Adipocyte (in vitro differentiated cells): ENCODE data around the gene AGRN.

Experiments
- DNase-seq: peaks from one replicate; pipeline ENCODE4 v3.0.0-alpha.2; 2015; ENCODE audit warnings: low read depth
- H3K27me3 ChIP-seq: replicated peaks from 2 replicates; pipeline ENCODE4 v1.7.0; 2013; ENCODE audit warnings: mild to moderate bottlenecking, low read length, moderate library complexity; ENCODE audit not compliant: control insufficient read depth, insufficient read depth
- H3K36me3 ChIP-seq: 2 replicates; pipeline ENCODE4 v1.7.0; 2013; ENCODE audit warnings: low read length, mild to moderate bottlenecking, moderate library complexity; ENCODE audit not compliant: control insufficient read depth, insufficient read depth, severe bottlenecking
- H3K4me1 ChIP-seq: 2 replicates; pipeline ENCODE4 v1.7.0; 2013; ENCODE audit warnings: mild to moderate bottlenecking, low read length, moderate library complexity; ENCODE audit not compliant: control insufficient read depth, insufficient read depth
- H3K4me3 ChIP-seq: 2 replicates; pipeline ENCODE4 v1.7.0; 2013; ENCODE audit warnings: mild to moderate bottlenecking, low read length, moderate library complexity
- H3K9ac ChIP-seq: 2 replicates; pipeline ENCODE4 v1.7.0; 2013; ENCODE audit warnings: mild to moderate bottlenecking, low read length, moderate library complexity
- H3K9me3 ChIP-seq: 2 replicates; pipeline ENCODE4 v1.7.0; 2013; ENCODE audit warnings: mild to moderate bottlenecking, low read length, moderate library complexity; ENCODE audit not compliant: control insufficient read depth

AGRN gene

GRCh38 chr1:1084372-1085170, 64.7 kb downstream of the AGRN start:
- H3K4me1 ChIP-seq, result peaks cover 8% of the 10 kb centered on the region
- H3K27me3 ChIP-seq, result no peaks in the 10 kb centered on the region
- no peak overlapping the region for H3K4me3 ChIP-seq
- H3K36me3 ChIP-seq, result no peaks in the 10 kb centered on the region
- no peak overlapping the region for H3K9ac ChIP-seq
- DNase-seq, result no peak
- H3K9me3 ChIP-seq, result no peaks in the 10 kb centered on the region

GRCh38 chr1:1085171-1085841, 65.4 kb downstream of the AGRN start:
- H3K9me3 ChIP-seq, result no peaks in the 10 kb centered on the region
- DNase-seq, result no peak
- no peak overlapping the region for H3K9ac ChIP-seq
- no peaks in the 10 kb centered on the region for H3K27me3 ChIP-seq
- no peak overlapping the region for H3K4me3 ChIP-seq
- H3K4me1 ChIP-seq, result peaks cover 1% of the 10 kb centered on the region
- H3K36me3 ChIP-seq, result no peaks in the 10 kb centered on the region

GRCh38 chr1:1085911-1086841, 66.3 kb downstream of the AGRN start:
- Histone ChIP-seq H3K4me3 (no peak overlapping the region), H3K27me3 (no peaks in the 10 kb centered on the region), H3K9ac (no peak overlapping the region), H3K9me3 (no peaks in the 10 kb centered on the region), H3K4me1 (no peaks in the 10 kb centered on the region), H3K36me3 (no peaks in the 10 kb centered on the region)
- DNase-seq, result no peak

GRCh38 chr1:1086911-1087341, 67.0 kb downstream of the AGRN start:
- Histone ChIP-seq H3K36me3 (no peaks in the 10 kb centered on the region), H3K4me1 (no peaks in the 10 kb centered on the region), H3K4me3 (no peak overlapping the region), H3K9ac (no peak overlapping the region), H3K9me3 (no peaks in the 10 kb centered on the region), H3K27me3 (no peaks in the 10 kb centered on the region)
- no peak for DNase-seq

- H3K36me3 ChIP-seq, result no peaks in the 10 kb centered on the region
- H3K27me3 ChIP-seq, result no peaks in the 10 kb centered on the region
- H3K9me3 ChIP-seq, result no peaks in the 10 kb centered on the region
- DNase-seq, result no peak
- no peak overlapping the region for H3K9ac ChIP-seq
- H3K4me1 ChIP-seq, result no peaks in the 10 kb centered on the region
- H3K4me3 ChIP-seq, result no peak overlapping the region
Observed at GRCh38 chr1:1087351-1088028, 67.6 kb downstream of the AGRN start.

- no peak overlapping the region for H3K4me3 ChIP-seq
- H3K36me3 ChIP-seq, result no peaks in the 10 kb centered on the region
- H3K27me3 ChIP-seq, result no peaks in the 10 kb centered on the region
- H3K4me1 ChIP-seq, result no peaks in the 10 kb centered on the region
- no peak overlapping the region for H3K9ac ChIP-seq
- DNase-seq, result no peak
- no peaks in the 10 kb centered on the region for H3K9me3 ChIP-seq
Observed at GRCh38 chr1:1088029-1088800, 68.3 kb downstream of the AGRN start.

GRCh38 chr1:1088801-1089680, 69.1 kb downstream of the AGRN start:
- no peak overlapping the region for H3K4me3 ChIP-seq
- no peak for DNase-seq
- no peaks in the 10 kb centered on the region for H3K4me1 ChIP-seq
- H3K36me3 ChIP-seq, result no peaks in the 10 kb centered on the region
- no peak overlapping the region for H3K9ac ChIP-seq
- H3K9me3 ChIP-seq, result no peaks in the 10 kb centered on the region
- no peaks in the 10 kb centered on the region for H3K27me3 ChIP-seq

GRCh38 chr1:1089731-1090423, 70.0 kb downstream of the AGRN start:
- DNase-seq, result no peak
- no peaks in the 10 kb centered on the region for H3K36me3 ChIP-seq
- H3K4me1 ChIP-seq, result no peaks in the 10 kb centered on the region
- H3K9ac ChIP-seq, result no peak overlapping the region
- no peaks in the 10 kb centered on the region for H3K27me3 ChIP-seq
- H3K4me3 ChIP-seq, result no peak overlapping the region
- H3K9me3 ChIP-seq, result no peaks in the 10 kb centered on the region

GRCh38 chr1:1090424-1091343, 70.8 kb downstream of the AGRN start:
- no peaks in the 10 kb centered on the region for H3K36me3 ChIP-seq

More at GRCh38 chr1:1090424-1091343, 70.8 kb downstream of the AGRN start:
- H3K4me3 ChIP-seq, result no peak overlapping the region
- no peaks in the 10 kb centered on the region for H3K9me3 ChIP-seq
- H3K4me1 ChIP-seq, result no peaks in the 10 kb centered on the region
- no peaks in the 10 kb centered on the region for H3K27me3 ChIP-seq
- H3K9ac ChIP-seq, result no peak overlapping the region
- DNase-seq, result no peak
